Trophoblast cell (in vitro differentiated cells and primary cell): ENCODE results near the gene C5orf15.
A peak's percentile ranks its signal among the peaks of the same experiment; 100 is the strongest.

Source experiments
- DNase-seq, 2 donors: peaks; one replicate each; pipeline ENCODE4 v3.0.0-alpha.2; 2016
- H2AFZ ChIP-seq: 2 replicates; pipeline ENCODE4 v1.6.1; 2013; ENCODE audit warnings: low read length, moderate library complexity, mild to moderate bottlenecking; ENCODE audit not compliant: insufficient read depth, poor library complexity
- H2AK5ac ChIP-seq: 2 replicates; pipeline ENCODE4 v1.6.1; 2013; ENCODE audit warnings: mild to moderate bottlenecking, low read length
- H2BK120ac ChIP-seq: 2 replicates; pipeline ENCODE4 v1.6.1; 2013; ENCODE audit warnings: low read length, mild to moderate bottlenecking, moderate library complexity; ENCODE audit not compliant: insufficient read depth, poor library complexity
- H2BK12ac ChIP-seq: 2 replicates; pipeline ENCODE4 v1.6.1; 2013; ENCODE audit warnings: mild to moderate bottlenecking, low read length, moderate library complexity
- H2BK5ac ChIP-seq: 2 replicates; pipeline ENCODE4 v1.6.1; 2013; ENCODE audit warnings: low read length, low read depth, moderate library complexity, mild to moderate bottlenecking; ENCODE audit not compliant: poor library complexity
- H3K14ac ChIP-seq: 2 replicates; pipeline ENCODE4 v1.6.1; 2013; ENCODE audit warnings: mild to moderate bottlenecking, low read length
- H3K18ac ChIP-seq: 2 replicates; pipeline ENCODE4 v1.6.1; 2013; ENCODE audit warnings: mild to moderate bottlenecking, low read length
- H3K23ac ChIP-seq: 2 replicates; pipeline ENCODE4 v1.6.1; 2013; ENCODE audit warnings: low read length
- H3K27ac ChIP-seq: 2 replicates; pipeline ENCODE4 v1.5.1; 2013; ENCODE audit warnings: low read depth, mild to moderate bottlenecking, inconsistent platforms, low read length, moderate library complexity
- H3K27me3 ChIP-seq: 2 replicates; pipeline ENCODE4 v1.6.1; 2013; ENCODE audit warnings: inconsistent platforms, mild to moderate bottlenecking, low read length, moderate library complexity; ENCODE audit not compliant: insufficient read depth
- H3K36me3 ChIP-seq, 2 experiments: 1 replicate in 1 of 2; 2 replicates in 1 of 2; pipeline ENCODE4 v1.6.1; 2013; ENCODE audit warnings: low read length in 2 of 2, mild to moderate bottlenecking in 2 of 2, moderate library complexity in 1 of 2; ENCODE audit not compliant: insufficient read depth in 2 of 2, control insufficient read depth in 1 of 2
- H3K4ac ChIP-seq: 2 replicates; pipeline ENCODE4 v1.6.1; 2013; ENCODE audit warnings: low read depth, mild to moderate bottlenecking, low read length, moderate library complexity
- H3K4me1 ChIP-seq, 2 experiments: 1 replicate in 1 of 2; 2 replicates in 1 of 2; pipeline ENCODE4 v1.6.1; 2013; ENCODE audit warnings: low read length in 2 of 2, mild to moderate bottlenecking in 2 of 2, moderate library complexity in 1 of 2; ENCODE audit not compliant: insufficient read depth in 2 of 2, control insufficient read depth in 1 of 2
- H3K4me2 ChIP-seq: 2 replicates; pipeline ENCODE4 v1.6.1; 2013; ENCODE audit warnings: inconsistent platforms, mild to moderate bottlenecking, low read length, moderate library complexity
- H3K4me3 ChIP-seq: 2 replicates; pipeline ENCODE4 v1.5.1; 2013; ENCODE audit warnings: mild to moderate bottlenecking, low read depth, low read length, inconsistent platforms
- H3K79me1 ChIP-seq: one replicate; pipeline ENCODE4 v1.6.1; 2013; ENCODE audit warnings: low read length
- H3K79me2 ChIP-seq: 2 replicates; pipeline ENCODE4 v1.6.1; 2013; ENCODE audit warnings: low read length, mild to moderate bottlenecking; ENCODE audit not compliant: control insufficient read depth, insufficient read depth, poor library complexity
- H3K9ac ChIP-seq: 2 replicates; pipeline ENCODE4 v1.6.1; 2013; ENCODE audit warnings: mild to moderate bottlenecking, low read length
- H3K9me3 ChIP-seq: 2 replicates; pipeline ENCODE4 v1.6.1; 2013; ENCODE audit warnings: low read depth, mild to moderate bottlenecking, control low read depth, inconsistent platforms, low read length; ENCODE audit not compliant: insufficient read depth
- H4K12ac ChIP-seq: 2 replicates; pipeline ENCODE4 v1.6.1; 2013; ENCODE audit warnings: low read depth, mild to moderate bottlenecking, low read length, moderate library complexity
- H4K8ac ChIP-seq: 2 replicates; pipeline ENCODE4 v1.6.1; 2013; ENCODE audit warnings: low read depth, mild to moderate bottlenecking, low read length, moderate library complexity
- H4K91ac ChIP-seq: one replicate; pipeline ENCODE4 v1.6.1; 2013; ENCODE audit warnings: low read depth, mild to moderate bottlenecking, low read length, moderate library complexity
- WGBS: extraction: QIAGEN DNeasy Blood & Tissue Kit; methylation state at CpG from one replicate; pipeline ENCODE4 v1.1.7; 2013; ENCODE audit warnings: missing lambda C conversion rate; ENCODE audit not compliant: insufficient read length, insufficient coverage; ENCODE audit errors: extremely low coverage; 5-methylcytosine and 5-hydroxymethylcytosine counted together

The C5orf15 gene

GRCh38 chr5:134005417-134006061 is 37.1 kb upstream of the C5orf15 start:
- H3K18ac ChIP-seq = peak overlapping the region; percentile 91
- H4K91ac ChIP-seq = peak overlapping the region; percentile 72
- H4K12ac ChIP-seq = peak overlapping the region; percentile 95
- peaks cover 23% of the 10 kb centered on the region for H3K79me1 ChIP-seq
- no CpG with 5 or more reads among the region's 40 CpGs for whole genome bisulfite sequencing
- peak overlapping the region; percentile 87 for H3K14ac ChIP-seq
- DNase-seq = no peak
- peak overlapping the region; percentile 70 for H2BK120ac ChIP-seq
- H2BK12ac ChIP-seq = peak overlapping the region; percentile 55
- peak overlapping the region; percentile 90 for H2AK5ac ChIP-seq
- H3K79me2 ChIP-seq = peaks cover 38% of the 10 kb centered on the region
- H3K4ac ChIP-seq = peak overlapping the region; percentile 80
- H3K4me3 ChIP-seq = peak overlapping the region; percentile 90
- H3K4me1 ChIP-seq = peaks cover 25 to 30% of the 10 kb centered on the region in 2 experiments
- no peak overlapping the region for H3K23ac ChIP-seq
- no peaks in the 10 kb centered on the region for H3K9me3 ChIP-seq
- peaks cover 12 to 13% of the 10 kb centered on the region in 2 experiments for H3K36me3 ChIP-seq
- H3K9ac ChIP-seq = peak overlapping the region; percentile 90
- peak overlapping the region; percentile 74 for H2AFZ ChIP-seq
- no peaks in the 10 kb centered on the region for H3K27me3 ChIP-seq
- peak overlapping the region; percentile 72 for H4K8ac ChIP-seq
- peak overlapping the region; percentile 87 for H2BK5ac ChIP-seq
- H3K4me2 ChIP-seq = peak overlapping the region; percentile 90
- H3K27ac ChIP-seq = peak overlapping the region; percentile 91

- Histone ChIP-seq H3K4me1 (peaks cover 25 to 30% of the 10 kb centered on the region in 2 experiments), H3K9ac (peak within 1 kb of the TSS; percentile 90)
- WGBS = no CpG with 5 or more reads among the region's 96 CpGs
Observed at GRCh38 chr5:134004626-134005416, 36.4 kb upstream of the C5orf15 start, which contains the start of gene VDAC1. Gene VDAC1 (minus strand): TSS chr5:134004975. CDS start chr5:133993012, 11,963 bp downstream.

GRCh38 chr5:134003817-134004625 is 35.6 kb upstream of the C5orf15 start:
- H2BK120ac ChIP-seq = peak overlapping the region; percentile 57
- H3K79me2 ChIP-seq = peaks cover 49% of the 10 kb centered on the region
- H3K27ac ChIP-seq = peak overlapping the region; percentile 70
- peak overlapping the region; percentile 69 for H2AK5ac ChIP-seq
- H2BK5ac ChIP-seq = peak overlapping the region; percentile 69
- peaks cover 25 to 30% of the 10 kb centered on the region in 2 experiments for H3K4me1 ChIP-seq
- H2AFZ ChIP-seq = peak overlapping the region; percentile 89
- peak overlapping the region; percentile 92 for H3K14ac ChIP-seq
- peak overlapping the region; percentile 31 for H3K18ac ChIP-seq
- peak overlapping the region; percentile 31 for H4K8ac ChIP-seq
- peaks cover 23% of the 10 kb centered on the region for H3K79me1 ChIP-seq
- H3K4me3 ChIP-seq = peak overlapping the region; percentile 95
- no peak overlapping the region for H3K23ac ChIP-seq
- peaks cover 13 to 15% of the 10 kb centered on the region in 2 experiments for H3K36me3 ChIP-seq
- no peak overlapping the region for H2BK12ac ChIP-seq
- H3K4ac ChIP-seq = peak overlapping the region; percentile 71
- peak overlapping the region; percentile 70 for H4K91ac ChIP-seq
- H3K27me3 ChIP-seq = no peaks in the 10 kb centered on the region
- peak overlapping the region; percentile 81 for H3K9ac ChIP-seq
- no peaks in the 10 kb centered on the region for H3K9me3 ChIP-seq
- peak overlapping the region; percentile 71 for H3K4me2 ChIP-seq
- peak overlapping the region; percentile 13 for H4K12ac ChIP-seq
- DNase-seq = peak; percentile 44 to 60
- WGBS = no CpG with 5 or more reads among the region's 90 CpGs

More at GRCh38 chr5:134004626-134005416, 36.4 kb upstream of the C5orf15 start, which contains the start of gene VDAC1:
- Histone ChIP-seq H2BK120ac (peak within 1 kb of the TSS; percentile 81), H2BK5ac (peak within 1 kb of the TSS; percentile 87), H3K27me3 (no peaks in the 10 kb centered on the region), H3K36me3 (peaks cover 13 to 15% of the 10 kb centered on the region in 2 experiments), H3K18ac (peak within 1 kb of the TSS; percentile 91), H3K4me2 (peak within 1 kb of the TSS; percentile 90), H4K8ac (peak within 1 kb of the TSS; percentile 72), H4K91ac (peak within 1 kb of the TSS; percentile 72), H3K79me1 (peaks cover 23% of the 10 kb centered on the region), H3K4ac (peak within 1 kb of the TSS; percentile 80), H3K23ac (no peak within 1 kb of the TSS), H3K79me2 (peaks cover 45% of the 10 kb centered on the region), H2BK12ac (peak within 1 kb of the TSS; percentile 55), H3K27ac (peak within 1 kb of the TSS; percentile 91), H3K14ac (peak within 1 kb of the TSS; percentile 92), H2AFZ (peak within 1 kb of the TSS; percentile 89), H3K4me3 (peak within 1 kb of the TSS; percentile 95), H3K9me3 (no peaks in the 10 kb centered on the region), H4K12ac (peak within 1 kb of the TSS; percentile 95), H2AK5ac (peak within 1 kb of the TSS; percentile 90)
- peak; percentile 84 to 86 for DNase-seq
